HCT116 (cell line): Measurements from ENCODE around the gene RPGRIP1. TPM values are rescaled to one million over a fixed set of nuclear protein-coding genes. Genes with fewer than 3 reads are reported as not detected.

Source experiments
- ATAC-seq: fragments of 200-7000 bp; cut with Tn5 transposase; 2 replicates; pipeline ENCODE4 v1.9.1; 2020; ENCODE audit warnings: mild to moderate bottlenecking, moderate library complexity
- BruUV-seq: library from RNA; stranded (reverse); fragments of 400-500 nt; replicated peaks from 2 replicates; lab custom pipeline; 2021; lab: Mats Ljungman, UMichigan
- CTCF ChIA-PET: fragments of 300-600 bp; sonication (Branson Sonifier 250); formaldehyde crosslinking; loops from one replicate; lab custom pipeline; 2021; ENCODE audit warnings: antibody characterized with exemption; lab: Charles Lee
- POLR2A ChIA-PET: fragments of 300-600, 350-600 bp; sonication (Branson Sonifier 250); formaldehyde crosslinking; loops from one replicate; lab custom pipeline; 2021; ENCODE audit warnings: antibody characterized with exemption; lab: Charles Lee
- RAD21 ChIA-PET, 2 experiments: fragments of 300-600 bp; sonication (Branson Sonifier 250); formaldehyde crosslinking; loops; one replicate each; lab custom pipeline; 2023; ENCODE audit warnings: low total read pairs in 2 of 2; ENCODE audit not compliant: uncharacterized antibody in 2 of 2, unreplicated experiment in 2 of 2, low non-redundant PET in 1 of 2; lab: Charles Lee
- DNase-seq: peaks from one replicate; pipeline ENCODE4 v3.0.0-alpha.2; 2010; ENCODE audit warnings: low read depth, low spot score
- H2AFZ ChIP-seq: fragments of 200-600 bp; shearing (Covaris generic), sonication (generic); 2 replicates; pipeline ENCODE4 v1.6.1; 2017; ENCODE audit warnings: low read depth, mixed run types, mixed read lengths, antibody characterized with exemption, low read length; ENCODE audit not compliant: poor library complexity, severe bottlenecking
- H3K27ac ChIP-seq: 2 replicates; pipeline ENCODE4 v1.5.1; 2012; ENCODE audit warnings: low read depth, low read length
- H3K27me3 ChIP-seq: fragments of 200-600 bp; sonication (generic); 2 replicates; pipeline ENCODE4 v1.6.1; 2016; ENCODE audit warnings: mixed run types, low read length, mixed read lengths; ENCODE audit not compliant: insufficient read depth
- H3K36me3 ChIP-seq, 2 experiments: fragments of 200-500 bp in 1 of 2; fragments of 200-600 bp in 1 of 2; sonication (Bioruptor generic) in 1 of 2; sonication (generic) in 1 of 2; 2 replicates each; pipeline versions ENCODE4 v1.5.1 to v1.6.1; 2014 to 2016; ENCODE audit warnings: low read length in 2 of 2, inconsistent platforms in 1 of 2, mixed read lengths in 1 of 2, mixed run types in 1 of 2; ENCODE audit not compliant: insufficient read depth in 2 of 2, control insufficient read depth in 1 of 2
- H3K4me1 ChIP-seq, 2 experiments: fragments of 200-600 bp in 1 of 2; sonication (generic) in 1 of 2; 2 replicates each; pipeline versions ENCODE4 v1.5.1 to v1.6.1; 2012 to 2017; ENCODE audit warnings: low read length in 2 of 2, inconsistent platforms in 1 of 2, mild to moderate bottlenecking in 1 of 2, mixed read lengths in 1 of 2, mixed run types in 1 of 2, moderate library complexity in 1 of 2; ENCODE audit not compliant: insufficient read depth in 2 of 2, control insufficient read depth in 1 of 2
- H3K4me2 ChIP-seq: fragments of 200-600 bp; sonication (generic); 2 replicates; pipeline ENCODE4 v1.6.1; 2017; ENCODE audit warnings: mixed run types, low read length, mixed read lengths
- H3K4me3 ChIP-seq, 2 experiments: fragments of 200-600 bp in 1 of 2; sonication (generic) in 1 of 2; replicated peaks in 1 of 2; 2 replicates each; pipeline ENCODE4 v1.5.1; 2011 to 2016; ENCODE audit warnings: low read length in 2 of 2, control low read depth in 1 of 2, low read depth in 1 of 2, mild to moderate bottlenecking in 1 of 2, mixed read lengths in 1 of 2, mixed run types in 1 of 2
- H3K79me2 ChIP-seq: fragments of 200-600 bp; sonication (generic); 2 replicates; pipeline ENCODE4 v1.6.1; 2017; ENCODE audit warnings: mild to moderate bottlenecking, mixed run types, low read length, moderate library complexity, mixed read lengths; ENCODE audit not compliant: insufficient read depth
- H3K9ac ChIP-seq: fragments of 200-600 bp; sonication (generic); 2 replicates; pipeline ENCODE4 v1.6.1; 2016; ENCODE audit warnings: low read length, mixed read lengths
- H3K9me2 ChIP-seq: fragments of 200-600 bp; sonication (generic), shearing (Covaris generic); 2 replicates; pipeline ENCODE4 v1.6.1; 2017; ENCODE audit warnings: mixed run types, mild to moderate bottlenecking, moderate library complexity; ENCODE audit not compliant: insufficient read depth
- H3K9me3 ChIP-seq, 2 experiments: fragments of 200-500 bp in 1 of 2; fragments of 200-600 bp in 1 of 2; sonication (Bioruptor generic) in 1 of 2; sonication (generic) in 1 of 2; 2 replicates each; pipeline ENCODE4 v1.6.1; 2014 to 2017; ENCODE audit warnings: low read length in 2 of 2, mixed read lengths in 2 of 2, inconsistent platforms in 1 of 2, low read depth in 1 of 2, mild to moderate bottlenecking in 1 of 2, mixed run types in 1 of 2, moderate library complexity in 1 of 2; ENCODE audit not compliant: control insufficient read depth in 1 of 2, insufficient read depth in 1 of 2
- H4K20me1 ChIP-seq: fragments of 200-600 bp; sonication (generic), shearing (Covaris generic); 2 replicates; pipeline ENCODE4 v1.6.1; 2017; ENCODE audit warnings: mixed run types, mild to moderate bottlenecking, moderate library complexity; ENCODE audit not compliant: insufficient read depth
- CEBPB ChIP-seq: IDR thresholded peaks from 2 replicates; pipeline ENCODE4 v1.6.1; 2012; ENCODE audit warnings: low read depth
- ELF1 ChIP-seq: IDR thresholded peaks from 2 replicates; pipeline ENCODE4 v1.6.1; 2012; ENCODE audit warnings: low read depth, borderline replicate concordance
- EZH2 ChIP-seq: fragments of 200-600 bp; sonication (generic); IDR thresholded peaks from 2 replicates; pipeline ENCODE4 v1.6.1; 2017; ENCODE audit warnings: antibody characterized with exemption, mixed run types
- EZH2phosphoT487 ChIP-seq: fragments of 200-600 bp; IDR thresholded peaks from 2 replicates; pipeline ENCODE4 v1.6.1; 2018; ENCODE audit warnings: antibody characterized with exemption, borderline replicate concordance
- FOSL1 ChIP-seq: IDR thresholded peaks from 2 replicates; pipeline ENCODE4 v1.6.1; 2012; ENCODE audit warnings: low read depth
- POLR2A ChIP-seq: IDR thresholded peaks from 2 replicates; pipeline ENCODE4 v1.7.0; 2011; ENCODE audit warnings: borderline replicate concordance; ENCODE audit not compliant: insufficient read depth, insufficient read length; ENCODE audit errors: extremely low read depth
- POLR2AphosphoS5 ChIP-seq: IDR thresholded peaks from 2 replicates; pipeline ENCODE4 v1.6.1; 2011; ENCODE audit warnings: mild to moderate bottlenecking, low read depth, low read length, moderate library complexity
- RAD21 ChIP-seq: IDR thresholded peaks from 2 replicates; pipeline ENCODE4 v1.6.1; 2012; ENCODE audit warnings: low read depth, mild to moderate bottlenecking
- SIN3A ChIP-seq: IDR thresholded peaks from 2 replicates; pipeline ENCODE4 v1.6.1; 2012; ENCODE audit warnings: low read depth
- SRF ChIP-seq: IDR thresholded peaks from 2 replicates; pipeline ENCODE4 v1.6.1; 2012; ENCODE audit warnings: low read depth
- ZFX ChIP-seq: fragments of 450-650 bp; IDR thresholded peaks from 2 replicates; pipeline ENCODE4 v1.6.1; 2017
- ZNF274 ChIP-seq: fragments of 200-500 bp; sonication (Bioruptor generic); IDR thresholded peaks from 2 replicates; pipeline ENCODE4 v1.6.1; 2014; ENCODE audit warnings: mild to moderate bottlenecking, low read depth, low read length, inconsistent platforms
- intact Hi-C: fragments of 100-400 bp; cut with micrococcal nuclease; formaldehyde crosslinking; loops from 2 replicates; pipeline ENCODE4 v1.10.0; 2022
- total RNA-seq: library from RNA; stranded (reverse); gene quantifications from one replicate; pipeline ENCODE4 v1.2.1, GENCODE V29; 2021; ENCODE audit not compliant: unreplicated experiment
- TF ChIP-seq, protein P1 (sequence below), 3 experiments: fragments of 200-600 bp in 1 of 3; sonication (generic) in 1 of 3; IDR thresholded peaks in 2 of 3; conservative IDR thresholded peaks in 1 of 3; 2 replicates each; pipeline ENCODE4 v1.5.1; 2012 to 2017; ENCODE audit warnings: low read depth in 2 of 3, low read length in 2 of 3, antibody characterized with exemption in 1 of 3, borderline replicate concordance in 1 of 3, control low read depth in 1 of 3, mild to moderate bottlenecking in 1 of 3, mixed read lengths in 1 of 3, mixed run types in 1 of 3, moderate library complexity in 1 of 3; ENCODE audit not compliant: insufficient read depth in 1 of 3
- TF ChIP-seq, protein P2 (sequence below): IDR thresholded peaks from 2 replicates; pipeline ENCODE4 v1.6.1; 2012; ENCODE audit warnings: low read depth
- TF ChIP-seq, protein P3 (sequence below): IDR thresholded peaks from 2 replicates; pipeline ENCODE4 v1.6.1; 2011; ENCODE audit warnings: mild to moderate bottlenecking, low read length, moderate library complexity; ENCODE audit not compliant: insufficient replicate concordance; ENCODE audit errors: extremely low read depth

RPGRIP1 gene
- total RNA-seq, 1 experiment from 2014 or later: not detected

DNA sequence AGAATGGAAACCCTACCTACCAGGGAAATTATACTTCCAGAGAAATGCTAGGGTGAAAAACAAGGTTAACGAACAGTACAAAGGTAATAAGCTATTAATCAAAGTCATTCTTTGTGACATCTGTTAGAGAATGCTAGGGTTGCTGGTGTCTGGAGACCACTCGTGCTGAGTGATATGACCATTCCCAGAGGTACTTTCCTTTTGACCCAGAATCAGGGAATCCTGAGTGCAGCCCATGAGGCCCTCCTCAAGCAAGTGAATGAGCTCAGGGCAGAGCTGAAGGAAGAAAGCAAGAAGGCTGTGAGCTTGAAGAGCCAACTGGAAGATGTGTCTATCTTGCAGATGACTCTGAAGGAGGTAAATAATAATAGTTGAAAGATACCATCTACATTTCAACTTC lies 31.7 kb downstream of the RPGRIP1 start (continued):
- TF ChIP-seq, protein P1, sequence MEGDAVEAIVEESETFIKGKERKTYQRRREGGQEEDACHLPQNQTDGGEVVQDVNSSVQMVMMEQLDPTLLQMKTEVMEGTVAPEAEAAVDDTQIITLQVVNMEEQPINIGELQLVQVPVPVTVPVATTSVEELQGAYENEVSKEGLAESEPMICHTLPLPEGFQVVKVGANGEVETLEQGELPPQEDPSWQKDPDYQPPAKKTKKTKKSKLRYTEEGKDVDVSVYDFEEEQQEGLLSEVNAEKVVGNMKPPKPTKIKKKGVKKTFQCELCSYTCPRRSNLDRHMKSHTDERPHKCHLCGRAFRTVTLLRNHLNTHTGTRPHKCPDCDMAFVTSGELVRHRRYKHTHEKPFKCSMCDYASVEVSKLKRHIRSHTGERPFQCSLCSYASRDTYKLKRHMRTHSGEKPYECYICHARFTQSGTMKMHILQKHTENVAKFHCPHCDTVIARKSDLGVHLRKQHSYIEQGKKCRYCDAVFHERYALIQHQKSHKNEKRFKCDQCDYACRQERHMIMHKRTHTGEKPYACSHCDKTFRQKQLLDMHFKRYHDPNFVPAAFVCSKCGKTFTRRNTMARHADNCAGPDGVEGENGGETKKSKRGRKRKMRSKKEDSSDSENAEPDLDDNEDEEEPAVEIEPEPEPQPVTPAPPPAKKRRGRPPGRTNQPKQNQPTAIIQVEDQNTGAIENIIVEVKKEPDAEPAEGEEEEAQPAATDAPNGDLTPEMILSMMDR (IDR thresholded peaks at IDR 0.05 in 2 of 3, conservative IDR thresholded peaks at IDR 0.05 in 1 of 3; ENCODE audit: borderline replicate concordance in 1 of 3, insufficient read depth in 1 of 3, low read depth in 2 of 3, low read length in 2 of 3): no peak
- TF ChIP-seq ZFX: no peak

DNA sequence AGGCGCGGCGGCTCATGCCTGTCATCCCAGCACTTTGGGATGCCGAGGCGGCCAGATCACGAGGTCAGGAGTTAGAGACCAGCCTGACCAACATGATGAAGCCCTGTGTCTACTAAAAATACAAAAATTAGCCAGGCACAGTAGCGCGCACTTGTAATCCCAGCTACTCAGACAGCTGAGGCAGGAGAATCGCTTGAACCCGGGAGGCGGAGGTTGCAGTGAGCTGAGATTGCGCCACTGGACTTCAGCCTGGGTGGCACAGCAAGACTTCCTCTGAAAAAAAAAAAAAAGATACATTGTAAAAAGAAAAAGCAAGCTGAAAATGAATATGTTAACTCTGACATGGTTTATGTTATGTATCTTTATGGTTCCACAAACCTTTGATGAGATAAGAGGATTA lies 33.6 kb downstream of the RPGRIP1 start:
- no peaks in the 10 kb centered on the region for H3K9me3 ChIP-seq
- H3K36me3 ChIP-seq: no peaks in the 10 kb centered on the region
- H3K4me3 ChIP-seq: no peak overlapping the region
- no peaks in the 10 kb centered on the region for H3K9me2 ChIP-seq
- no peak overlapping the region for H3K9ac ChIP-seq
- H3K27me3 ChIP-seq: peaks cover 5% of the 10 kb centered on the region
- H3K4me2 ChIP-seq: no peak overlapping the region
- intact Hi-C loops: no loop called here
- RAD21 ChIA-PET: no interaction called here
- TF ChIP-seq, protein P2, sequence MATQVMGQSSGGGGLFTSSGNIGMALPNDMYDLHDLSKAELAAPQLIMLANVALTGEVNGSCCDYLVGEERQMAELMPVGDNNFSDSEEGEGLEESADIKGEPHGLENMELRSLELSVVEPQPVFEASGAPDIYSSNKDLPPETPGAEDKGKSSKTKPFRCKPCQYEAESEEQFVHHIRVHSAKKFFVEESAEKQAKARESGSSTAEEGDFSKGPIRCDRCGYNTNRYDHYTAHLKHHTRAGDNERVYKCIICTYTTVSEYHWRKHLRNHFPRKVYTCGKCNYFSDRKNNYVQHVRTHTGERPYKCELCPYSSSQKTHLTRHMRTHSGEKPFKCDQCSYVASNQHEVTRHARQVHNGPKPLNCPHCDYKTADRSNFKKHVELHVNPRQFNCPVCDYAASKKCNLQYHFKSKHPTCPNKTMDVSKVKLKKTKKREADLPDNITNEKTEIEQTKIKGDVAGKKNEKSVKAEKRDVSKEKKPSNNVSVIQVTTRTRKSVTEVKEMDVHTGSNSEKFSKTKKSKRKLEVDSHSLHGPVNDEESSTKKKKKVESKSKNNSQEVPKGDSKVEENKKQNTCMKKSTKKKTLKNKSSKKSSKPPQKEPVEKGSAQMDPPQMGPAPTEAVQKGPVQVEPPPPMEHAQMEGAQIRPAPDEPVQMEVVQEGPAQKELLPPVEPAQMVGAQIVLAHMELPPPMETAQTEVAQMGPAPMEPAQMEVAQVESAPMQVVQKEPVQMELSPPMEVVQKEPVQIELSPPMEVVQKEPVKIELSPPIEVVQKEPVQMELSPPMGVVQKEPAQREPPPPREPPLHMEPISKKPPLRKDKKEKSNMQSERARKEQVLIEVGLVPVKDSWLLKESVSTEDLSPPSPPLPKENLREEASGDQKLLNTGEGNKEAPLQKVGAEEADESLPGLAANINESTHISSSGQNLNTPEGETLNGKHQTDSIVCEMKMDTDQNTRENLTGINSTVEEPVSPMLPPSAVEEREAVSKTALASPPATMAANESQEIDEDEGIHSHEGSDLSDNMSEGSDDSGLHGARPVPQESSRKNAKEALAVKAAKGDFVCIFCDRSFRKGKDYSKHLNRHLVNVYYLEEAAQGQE: no peak
- no peak for TF ChIP-seq ELF1
- TF ChIP-seq POLR2AphosphoS5: no peak
- TF ChIP-seq RAD21: no peak
- TF ChIP-seq SRF: no peak
- no peak for TF ChIP-seq CEBPB
- TF ChIP-seq, protein P1 (IDR thresholded peaks at IDR 0.05 in 2 of 3, conservative IDR thresholded peaks at IDR 0.05 in 1 of 3; ENCODE audit: borderline replicate concordance in 1 of 3, insufficient read depth in 1 of 3, low read depth in 2 of 3, low read length in 2 of 3): no peak
- TF ChIP-seq, protein P3, sequence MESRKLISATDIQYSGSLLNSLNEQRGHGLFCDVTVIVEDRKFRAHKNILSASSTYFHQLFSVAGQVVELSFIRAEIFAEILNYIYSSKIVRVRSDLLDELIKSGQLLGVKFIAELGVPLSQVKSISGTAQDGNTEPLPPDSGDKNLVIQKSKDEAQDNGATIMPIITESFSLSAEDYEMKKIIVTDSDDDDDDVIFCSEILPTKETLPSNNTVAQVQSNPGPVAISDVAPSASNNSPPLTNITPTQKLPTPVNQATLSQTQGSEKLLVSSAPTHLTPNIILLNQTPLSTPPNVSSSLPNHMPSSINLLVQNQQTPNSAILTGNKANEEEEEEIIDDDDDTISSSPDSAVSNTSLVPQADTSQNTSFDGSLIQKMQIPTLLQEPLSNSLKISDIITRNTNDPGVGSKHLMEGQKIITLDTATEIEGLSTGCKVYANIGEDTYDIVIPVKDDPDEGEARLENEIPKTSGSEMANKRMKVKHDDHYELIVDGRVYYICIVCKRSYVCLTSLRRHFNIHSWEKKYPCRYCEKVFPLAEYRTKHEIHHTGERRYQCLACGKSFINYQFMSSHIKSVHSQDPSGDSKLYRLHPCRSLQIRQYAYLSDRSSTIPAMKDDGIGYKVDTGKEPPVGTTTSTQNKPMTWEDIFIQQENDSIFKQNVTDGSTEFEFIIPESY: no peak
- no peak for TF ChIP-seq POLR2A
- no peak for TF ChIP-seq EZH2
- no peak for TF ChIP-seq EZH2phosphoT487
- no peak for TF ChIP-seq ZNF274
- TF ChIP-seq FOSL1: no peak
- TF ChIP-seq SIN3A: no peak
- H3K4me1 ChIP-seq: peaks cover 0 to 10% of the 10 kb centered on the region in 2 experiments; a peak in 3 of 4 replicates
- no peak overlapping the region for H3K27ac ChIP-seq
- no peaks in the 10 kb centered on the region for H3K79me2 ChIP-seq
- ATAC-seq: no peak
- BruUV-seq: no TSS peak
- H4K20me1 ChIP-seq: no peaks in the 10 kb centered on the region
- POLR2A ChIA-PET: interaction anchor here (0.7 to 1.2 kb wide), 3 partner anchors 35 to 63 kb away, joined by 3 to 4 read pairs (median 4); no protein-coding TSS in a partner anchor
- CTCF ChIA-PET: interaction anchor here (0.7 kb wide), 1 partner anchor 13 kb away, joined by 3 read pairs; no protein-coding TSS in a partner anchor
- H2AFZ ChIP-seq: no peak overlapping the region
- DNase-seq: no peak
